WTC11 (cell line): ENCODE results near the gene RPL34. TPM values are rescaled to one million over a fixed set of nuclear protein-coding genes. Genes with fewer than 3 reads are reported as not detected.

Experiments used
- ATAC-seq: fragments of 200-7000 bp; cut with Tn5 transposase; 2 replicates; pipeline ENCODE4 v1.10.0; 2021; ENCODE audit warnings: mild to moderate bottlenecking, moderate library complexity
- Bru-seq: library from RNA; stranded (reverse); fragments of 400-500 nt; gene quantifications from one replicate; lab custom pipeline; 2021; lab: Mats Ljungman, UMichigan
- CTCF ChIA-PET: fragments of 300-600 bp; sonication (Branson Sonifier 250); formaldehyde crosslinking; loops from one replicate; lab custom pipeline; 2021; ENCODE audit warnings: antibody characterized with exemption; lab: Charles Lee
- POLR2A ChIA-PET: fragments of 350-600 bp; sonication (Branson Sonifier 250); formaldehyde crosslinking; loops from one replicate; lab custom pipeline; 2021; ENCODE audit warnings: antibody characterized with exemption; lab: Charles Lee
- DNase-seq: peaks from one replicate; pipeline ENCODE4 v3.0.0; 2021; ENCODE audit warnings: low spot score
- H3K27ac Mint-ChIP-seq: 2 replicates; pipeline ENCODE4 v1.8.0; 2021; ENCODE audit warnings: mixed read lengths
- H3K27me3 Mint-ChIP-seq: 2 replicates; pipeline ENCODE4 v1.8.0; 2021; ENCODE audit warnings: low read depth, mild to moderate bottlenecking, moderate library complexity, mixed read lengths
- H3K36me3 Mint-ChIP-seq: 2 replicates; pipeline ENCODE4 v1.8.0; 2021; ENCODE audit warnings: mixed read lengths
- H3K4me1 Mint-ChIP-seq: 2 replicates; pipeline ENCODE4 v1.8.0; 2022; ENCODE audit warnings: mixed read lengths
- H3K4me3 Mint-ChIP-seq: 2 replicates; pipeline ENCODE4 v1.8.0; 2021; ENCODE audit warnings: mild to moderate bottlenecking, moderate library complexity, mixed read lengths
- H3K9me3 Mint-ChIP-seq: 2 replicates; pipeline ENCODE4 v1.8.0; 2021; ENCODE audit warnings: mixed read lengths
- FOXJ3 ChIP-seq: sonication (generic); formaldehyde crosslinking; IDR thresholded peaks from 2 replicates; pipeline ENCODE4 v1.9.0; 2021; ENCODE audit warnings: missing genetic modification reagents, mild to moderate bottlenecking, borderline replicate concordance
- FOXP1 ChIP-seq: sonication (generic); formaldehyde crosslinking; IDR thresholded peaks from 2 replicates; pipeline ENCODE4 v1.8.0; 2022; ENCODE audit warnings: missing genetic modification reagents, mild to moderate bottlenecking, moderate library complexity, borderline replicate concordance
- JAZF1 ChIP-seq: fragments of 250-450 bp; sonication (Bioruptor Pico); IDR thresholded peaks from 2 replicates; pipeline ENCODE4 v1.9.0; 2021; ENCODE audit warnings: moderate library complexity, mild to moderate bottlenecking, inconsistent platforms
- JUN ChIP-seq: sonication (generic); formaldehyde crosslinking; IDR thresholded peaks from 2 replicates; pipeline ENCODE4 v1.8.0; 2023; ENCODE audit warnings: mild to moderate bottlenecking, missing genetic modification reagents
- NFATC4 ChIP-seq: fragments of 250-450 bp; sonication (Bioruptor Pico); IDR thresholded peaks from 2 replicates; pipeline ENCODE4 v1.9.0; 2021; ENCODE audit warnings: mild to moderate bottlenecking
- RORB ChIP-seq: fragments of 250-450 bp; sonication (Bioruptor Pico); IDR thresholded peaks from 2 replicates; pipeline ENCODE4 v1.9.0; 2021; ENCODE audit warnings: mild to moderate bottlenecking
- SMAD3 ChIP-seq: sonication (generic); formaldehyde crosslinking; IDR thresholded peaks from 2 replicates; pipeline ENCODE4 v1.8.0; 2022; ENCODE audit warnings: missing genetic modification reagents, mild to moderate bottlenecking, borderline replicate concordance
- SMAD4 ChIP-seq: sonication (generic); formaldehyde crosslinking; IDR thresholded peaks from 2 replicates; pipeline ENCODE4 v1.8.0; 2022; ENCODE audit warnings: mild to moderate bottlenecking, missing genetic modification reagents
- ZNF232 ChIP-seq: sonication (generic); formaldehyde crosslinking; IDR thresholded peaks from 2 replicates; pipeline ENCODE4 v1.8.0; 2022; ENCODE audit warnings: mild to moderate bottlenecking, missing genetic modification reagents
- long read RNA-seq, 3 experiments: library from RNA in 1 of 3; library from capped mRNA in 1 of 3; library from polyadenylated mRNA in 1 of 3; unstranded in 2 of 3; stranded (forward) in 1 of 3; transcript quantifications; one replicate each; pipeline ENCODE4 v2.0.0, GENCODE V29; 2021
- total RNA-seq: library from RNA; stranded (reverse); gene quantifications from 3 replicates; pipeline ENCODE4 v1.2.3, GENCODE V29; 2021
- TF ChIP-seq, protein P1 (sequence below): sonication (generic); formaldehyde crosslinking; IDR thresholded peaks from 2 replicates; pipeline ENCODE4 v1.8.1; 2023; ENCODE audit warnings: mild to moderate bottlenecking, missing genetic modification reagents, borderline replicate concordance
- TF ChIP-seq, protein P2 (sequence below): sonication (generic); formaldehyde crosslinking; IDR thresholded peaks from 2 replicates; pipeline ENCODE4 v1.8.0; 2022; ENCODE audit warnings: mild to moderate bottlenecking, missing genetic modification reagents
- TF ChIP-seq, protein P3 (sequence below): sonication (generic); formaldehyde crosslinking; IDR thresholded peaks from 2 replicates; pipeline ENCODE4 v1.8.1; 2023; ENCODE audit warnings: mild to moderate bottlenecking, moderate library complexity, missing genetic modification reagents
- TF ChIP-seq, protein P4 (sequence below): fragments of 250-450 bp; sonication (Bioruptor Pico); IDR thresholded peaks from 2 replicates; pipeline ENCODE4 v1.9.0; 2021; ENCODE audit warnings: mild to moderate bottlenecking
- TF ChIP-seq, protein P5 (sequence below): sonication (generic); formaldehyde crosslinking; IDR thresholded peaks from 2 replicates; pipeline ENCODE4 v1.8.0; 2022; ENCODE audit warnings: missing genetic modification reagents
- TF ChIP-seq, protein P6 (sequence below): fragments of 250-450 bp; sonication (Bioruptor Pico); IDR thresholded peaks from 2 replicates; pipeline ENCODE4 v1.9.0; 2021; ENCODE audit warnings: mild to moderate bottlenecking, borderline replicate concordance

Gene RPL34
- total RNA-seq, result 1,253 to 1,310 TPM (median 1,269 TPM) in 3 replicates
- Bru-seq, nascent RNA, result percentile 99 among the genes with signal in this experiment
- long read RNA-seq, experiment 1, transcript RPL34-206 (2 exons, 629 nt), result minor isoform, 8 of 968 reads
- long read RNA-seq, experiment 1, transcript RPL34-202 (5 exons, 441 nt), result major isoform, 669 of 968 reads
- long read RNA-seq, experiment 1, transcript RPL34-201 (5 exons, 529 nt), result minor isoform, 85 of 968 reads
- long read RNA-seq, experiment 1, partial matches to known transcripts, result 149 of 968 reads
- long read RNA-seq, experiment 1, other reads (novel, unspliced or antisense), result 54 of 968 reads
- long read RNA-seq, experiment 2, transcript RPL34-201 (5 exons, 529 nt), result major isoform, 132 of 1,812 reads
- long read RNA-seq, experiment 2, transcript RPL34-206 (2 exons, 629 nt), result minor isoform, 20 of 1,812 reads
- long read RNA-seq, experiment 2, transcript RPL34-202 (5 exons, 441 nt), result minor isoform, 100 of 1,812 reads
- long read RNA-seq, experiment 2, partial matches to known transcripts, result 1,531 of 1,812 reads
- long read RNA-seq, experiment 2, other reads (novel, unspliced or antisense), result 29 of 1,812 reads
- long read RNA-seq, experiment 3, transcript RPL34-203 (6 exons, 853 nt), result major isoform, 11 of 93 reads
- long read RNA-seq, experiment 3, partial matches to known transcripts, result 4 of 93 reads
- long read RNA-seq, experiment 3, other reads (novel, unspliced or antisense), result 76 of 93 reads

DNA sequence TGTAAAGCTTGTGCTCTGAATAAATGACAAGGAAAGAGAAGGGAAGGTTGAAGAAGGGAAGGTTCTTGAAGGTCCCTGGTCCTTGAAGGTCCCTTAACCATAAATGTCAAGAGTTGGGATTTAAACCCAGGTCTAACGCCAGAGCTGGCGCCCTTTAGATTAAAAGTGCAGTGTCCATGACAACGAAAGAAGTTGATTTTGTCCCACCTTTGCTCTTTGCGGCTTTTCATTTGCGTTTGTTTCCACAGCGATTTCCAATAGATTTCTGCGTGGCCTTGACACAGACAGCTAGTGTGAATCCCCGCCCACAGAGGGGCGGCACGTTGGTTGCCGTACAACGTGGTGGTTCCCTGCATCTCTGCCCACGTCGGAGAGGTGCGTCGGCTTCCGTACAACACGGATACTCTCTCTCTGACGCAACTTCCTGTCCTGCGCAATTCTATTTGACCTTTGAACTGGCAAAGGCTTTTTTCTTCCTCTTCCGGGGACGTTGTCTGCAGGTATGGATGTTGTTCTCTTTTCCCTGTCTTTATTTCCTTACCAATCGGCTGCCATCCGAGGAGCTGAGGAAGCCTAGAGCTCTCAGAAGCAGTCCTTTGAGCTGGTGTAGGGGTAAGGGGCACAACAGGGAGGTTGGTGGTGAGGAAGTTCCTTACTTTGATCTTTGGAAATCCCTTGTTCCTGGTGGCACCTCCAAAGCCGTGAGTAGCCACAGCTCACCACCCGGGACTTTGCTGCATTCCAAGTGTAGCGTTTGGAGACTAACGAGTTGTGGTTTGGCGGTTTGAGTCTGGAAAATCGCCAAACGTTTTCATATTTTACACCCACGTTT, at the start of gene RPL34:
Gene RPL34 (plus strand): TSS at position 476 of the 832 bp plus-strand sequence. CDS start 1,384 bp downstream, outside the sequence.
- DNase-seq (peak; percentile 86), ATAC-seq (peak; percentile 97)
- peak within 1 kb of the TSS; percentile 96 for H3K27ac Mint-ChIP-seq
- peaks cover 13% of the 10 kb centered on the region for H3K9me3 Mint-ChIP-seq
- peak within 1 kb of the TSS; percentile 99 for H3K4me3 Mint-ChIP-seq
- peaks cover 57% of the 10 kb centered on the region for H3K36me3 Mint-ChIP-seq
- ChIA-PET CTCF (interaction anchor here (1.0 to 1.2 kb wide), 2 partner anchors 30 to 48 kb away, joined by 3 to 5 read pairs; partner anchors contain the start of gene OSTC), POLR2A (interaction anchor here (1.0 kb wide), 1 partner anchor 9 kb away, joined by 3 read pairs; no protein-coding TSS in a partner anchor)
- peaks cover 28% of the 10 kb centered on the region for H3K4me1 Mint-ChIP-seq
- peaks cover 3% of the 10 kb centered on the region; the same call in 1 of the 2 replicates for H3K27me3 Mint-ChIP-seq
- TF ChIP-seq, protein P1, sequence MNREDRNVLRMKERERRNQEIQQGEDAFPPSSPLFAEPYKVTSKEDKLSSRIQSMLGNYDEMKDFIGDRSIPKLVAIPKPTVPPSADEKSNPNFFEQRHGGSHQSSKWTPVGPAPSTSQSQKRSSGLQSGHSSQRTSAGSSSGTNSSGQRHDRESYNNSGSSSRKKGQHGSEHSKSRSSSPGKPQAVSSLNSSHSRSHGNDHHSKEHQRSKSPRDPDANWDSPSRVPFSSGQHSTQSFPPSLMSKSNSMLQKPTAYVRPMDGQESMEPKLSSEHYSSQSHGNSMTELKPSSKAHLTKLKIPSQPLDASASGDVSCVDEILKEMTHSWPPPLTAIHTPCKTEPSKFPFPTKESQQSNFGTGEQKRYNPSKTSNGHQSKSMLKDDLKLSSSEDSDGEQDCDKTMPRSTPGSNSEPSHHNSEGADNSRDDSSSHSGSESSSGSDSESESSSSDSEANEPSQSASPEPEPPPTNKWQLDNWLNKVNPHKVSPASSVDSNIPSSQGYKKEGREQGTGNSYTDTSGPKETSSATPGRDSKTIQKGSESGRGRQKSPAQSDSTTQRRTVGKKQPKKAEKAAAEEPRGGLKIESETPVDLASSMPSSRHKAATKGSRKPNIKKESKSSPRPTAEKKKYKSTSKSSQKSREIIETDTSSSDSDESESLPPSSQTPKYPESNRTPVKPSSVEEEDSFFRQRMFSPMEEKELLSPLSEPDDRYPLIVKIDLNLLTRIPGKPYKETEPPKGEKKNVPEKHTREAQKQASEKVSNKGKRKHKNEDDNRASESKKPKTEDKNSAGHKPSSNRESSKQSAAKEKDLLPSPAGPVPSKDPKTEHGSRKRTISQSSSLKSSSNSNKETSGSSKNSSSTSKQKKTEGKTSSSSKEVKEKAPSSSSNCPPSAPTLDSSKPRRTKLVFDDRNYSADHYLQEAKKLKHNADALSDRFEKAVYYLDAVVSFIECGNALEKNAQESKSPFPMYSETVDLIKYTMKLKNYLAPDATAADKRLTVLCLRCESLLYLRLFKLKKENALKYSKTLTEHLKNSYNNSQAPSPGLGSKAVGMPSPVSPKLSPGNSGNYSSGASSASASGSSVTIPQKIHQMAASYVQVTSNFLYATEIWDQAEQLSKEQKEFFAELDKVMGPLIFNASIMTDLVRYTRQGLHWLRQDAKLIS, result no peak
- TF ChIP-seq RORB (CRISPR knock-in tag), result no peak
- TF ChIP-seq, protein P2, sequence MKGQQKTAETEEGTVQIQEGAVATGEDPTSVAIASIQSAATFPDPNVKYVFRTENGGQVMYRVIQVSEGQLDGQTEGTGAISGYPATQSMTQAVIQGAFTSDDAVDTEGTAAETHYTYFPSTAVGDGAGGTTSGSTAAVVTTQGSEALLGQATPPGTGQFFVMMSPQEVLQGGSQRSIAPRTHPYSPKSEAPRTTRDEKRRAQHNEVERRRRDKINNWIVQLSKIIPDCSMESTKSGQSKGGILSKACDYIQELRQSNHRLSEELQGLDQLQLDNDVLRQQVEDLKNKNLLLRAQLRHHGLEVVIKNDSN, result no peak
- TF ChIP-seq, protein P3, sequence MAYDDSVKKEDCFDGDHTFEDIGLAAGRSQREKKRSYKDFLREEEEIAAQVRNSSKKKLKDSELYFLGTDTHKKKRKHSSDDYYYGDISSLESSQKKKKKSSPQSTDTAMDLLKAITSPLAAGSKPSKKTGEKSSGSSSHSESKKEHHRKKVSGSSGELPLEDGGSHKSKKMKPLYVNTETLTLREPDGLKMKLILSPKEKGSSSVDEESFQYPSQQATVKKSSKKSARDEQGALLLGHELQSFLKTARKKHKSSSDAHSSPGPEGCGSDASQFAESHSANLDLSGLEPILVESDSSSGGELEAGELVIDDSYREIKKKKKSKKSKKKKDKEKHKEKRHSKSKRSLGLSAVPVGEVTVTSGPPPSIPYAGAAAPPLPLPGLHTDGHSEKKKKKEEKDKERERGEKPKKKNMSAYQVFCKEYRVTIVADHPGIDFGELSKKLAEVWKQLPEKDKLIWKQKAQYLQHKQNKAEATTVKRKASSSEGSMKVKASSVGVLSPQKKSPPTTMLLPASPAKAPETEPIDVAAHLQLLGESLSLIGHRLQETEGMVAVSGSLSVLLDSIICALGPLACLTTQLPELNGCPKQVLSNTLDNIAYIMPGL, result no peak
- TF ChIP-seq SMAD4 (CRISPR knock-in tag), result no peak
- TF ChIP-seq FOXP1 (CRISPR knock-in tag), result no peak
- no peak for TF ChIP-seq JUN (CRISPR knock-in tag)
- no peak for TF ChIP-seq JAZF1
- no peak for TF ChIP-seq NFATC4 (CRISPR knock-in tag)
- TF ChIP-seq, protein P4, sequence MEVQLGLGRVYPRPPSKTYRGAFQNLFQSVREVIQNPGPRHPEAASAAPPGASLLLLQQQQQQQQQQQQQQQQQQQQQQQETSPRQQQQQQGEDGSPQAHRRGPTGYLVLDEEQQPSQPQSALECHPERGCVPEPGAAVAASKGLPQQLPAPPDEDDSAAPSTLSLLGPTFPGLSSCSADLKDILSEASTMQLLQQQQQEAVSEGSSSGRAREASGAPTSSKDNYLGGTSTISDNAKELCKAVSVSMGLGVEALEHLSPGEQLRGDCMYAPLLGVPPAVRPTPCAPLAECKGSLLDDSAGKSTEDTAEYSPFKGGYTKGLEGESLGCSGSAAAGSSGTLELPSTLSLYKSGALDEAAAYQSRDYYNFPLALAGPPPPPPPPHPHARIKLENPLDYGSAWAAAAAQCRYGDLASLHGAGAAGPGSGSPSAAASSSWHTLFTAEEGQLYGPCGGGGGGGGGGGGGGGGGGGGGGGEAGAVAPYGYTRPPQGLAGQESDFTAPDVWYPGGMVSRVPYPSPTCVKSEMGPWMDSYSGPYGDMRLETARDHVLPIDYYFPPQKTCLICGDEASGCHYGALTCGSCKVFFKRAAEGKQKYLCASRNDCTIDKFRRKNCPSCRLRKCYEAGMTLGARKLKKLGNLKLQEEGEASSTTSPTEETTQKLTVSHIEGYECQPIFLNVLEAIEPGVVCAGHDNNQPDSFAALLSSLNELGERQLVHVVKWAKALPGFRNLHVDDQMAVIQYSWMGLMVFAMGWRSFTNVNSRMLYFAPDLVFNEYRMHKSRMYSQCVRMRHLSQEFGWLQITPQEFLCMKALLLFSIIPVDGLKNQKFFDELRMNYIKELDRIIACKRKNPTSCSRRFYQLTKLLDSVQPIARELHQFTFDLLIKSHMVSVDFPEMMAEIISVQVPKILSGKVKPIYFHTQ (CRISPR knock-in tag), result peak; percentile 62; the same call in 1 of the 2 replicates
- TF ChIP-seq, protein P5, sequence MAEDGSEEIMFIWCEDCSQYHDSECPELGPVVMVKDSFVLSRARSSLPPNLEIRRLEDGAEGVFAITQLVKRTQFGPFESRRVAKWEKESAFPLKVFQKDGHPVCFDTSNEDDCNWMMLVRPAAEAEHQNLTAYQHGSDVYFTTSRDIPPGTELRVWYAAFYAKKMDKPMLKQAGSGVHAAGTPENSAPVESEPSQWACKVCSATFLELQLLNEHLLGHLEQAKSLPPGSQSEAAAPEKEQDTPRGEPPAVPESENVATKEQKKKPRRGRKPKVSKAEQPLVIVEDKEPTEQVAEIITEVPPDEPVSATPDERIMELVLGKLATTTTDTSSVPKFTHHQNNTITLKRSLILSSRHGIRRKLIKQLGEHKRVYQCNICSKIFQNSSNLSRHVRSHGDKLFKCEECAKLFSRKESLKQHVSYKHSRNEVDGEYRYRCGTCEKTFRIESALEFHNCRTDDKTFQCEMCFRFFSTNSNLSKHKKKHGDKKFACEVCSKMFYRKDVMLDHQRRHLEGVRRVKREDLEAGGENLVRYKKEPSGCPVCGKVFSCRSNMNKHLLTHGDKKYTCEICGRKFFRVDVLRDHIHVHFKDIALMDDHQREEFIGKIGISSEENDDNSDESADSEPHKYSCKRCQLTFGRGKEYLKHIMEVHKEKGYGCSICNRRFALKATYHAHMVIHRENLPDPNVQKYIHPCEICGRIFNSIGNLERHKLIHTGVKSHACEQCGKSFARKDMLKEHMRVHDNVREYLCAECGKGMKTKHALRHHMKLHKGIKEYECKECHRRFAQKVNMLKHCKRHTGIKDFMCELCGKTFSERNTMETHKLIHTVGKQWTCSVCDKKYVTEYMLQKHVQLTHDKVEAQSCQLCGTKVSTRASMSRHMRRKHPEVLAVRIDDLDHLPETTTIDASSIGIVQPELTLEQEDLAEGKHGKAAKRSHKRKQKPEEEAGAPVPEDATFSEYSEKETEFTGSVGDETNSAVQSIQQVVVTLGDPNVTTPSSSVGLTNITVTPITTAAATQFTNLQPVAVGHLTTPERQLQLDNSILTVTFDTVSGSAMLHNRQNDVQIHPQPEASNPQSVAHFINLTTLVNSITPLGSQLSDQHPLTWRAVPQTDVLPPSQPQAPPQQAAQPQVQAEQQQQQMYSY (CRISPR knock-in tag), result no peak
- TF ChIP-seq, protein P6, sequence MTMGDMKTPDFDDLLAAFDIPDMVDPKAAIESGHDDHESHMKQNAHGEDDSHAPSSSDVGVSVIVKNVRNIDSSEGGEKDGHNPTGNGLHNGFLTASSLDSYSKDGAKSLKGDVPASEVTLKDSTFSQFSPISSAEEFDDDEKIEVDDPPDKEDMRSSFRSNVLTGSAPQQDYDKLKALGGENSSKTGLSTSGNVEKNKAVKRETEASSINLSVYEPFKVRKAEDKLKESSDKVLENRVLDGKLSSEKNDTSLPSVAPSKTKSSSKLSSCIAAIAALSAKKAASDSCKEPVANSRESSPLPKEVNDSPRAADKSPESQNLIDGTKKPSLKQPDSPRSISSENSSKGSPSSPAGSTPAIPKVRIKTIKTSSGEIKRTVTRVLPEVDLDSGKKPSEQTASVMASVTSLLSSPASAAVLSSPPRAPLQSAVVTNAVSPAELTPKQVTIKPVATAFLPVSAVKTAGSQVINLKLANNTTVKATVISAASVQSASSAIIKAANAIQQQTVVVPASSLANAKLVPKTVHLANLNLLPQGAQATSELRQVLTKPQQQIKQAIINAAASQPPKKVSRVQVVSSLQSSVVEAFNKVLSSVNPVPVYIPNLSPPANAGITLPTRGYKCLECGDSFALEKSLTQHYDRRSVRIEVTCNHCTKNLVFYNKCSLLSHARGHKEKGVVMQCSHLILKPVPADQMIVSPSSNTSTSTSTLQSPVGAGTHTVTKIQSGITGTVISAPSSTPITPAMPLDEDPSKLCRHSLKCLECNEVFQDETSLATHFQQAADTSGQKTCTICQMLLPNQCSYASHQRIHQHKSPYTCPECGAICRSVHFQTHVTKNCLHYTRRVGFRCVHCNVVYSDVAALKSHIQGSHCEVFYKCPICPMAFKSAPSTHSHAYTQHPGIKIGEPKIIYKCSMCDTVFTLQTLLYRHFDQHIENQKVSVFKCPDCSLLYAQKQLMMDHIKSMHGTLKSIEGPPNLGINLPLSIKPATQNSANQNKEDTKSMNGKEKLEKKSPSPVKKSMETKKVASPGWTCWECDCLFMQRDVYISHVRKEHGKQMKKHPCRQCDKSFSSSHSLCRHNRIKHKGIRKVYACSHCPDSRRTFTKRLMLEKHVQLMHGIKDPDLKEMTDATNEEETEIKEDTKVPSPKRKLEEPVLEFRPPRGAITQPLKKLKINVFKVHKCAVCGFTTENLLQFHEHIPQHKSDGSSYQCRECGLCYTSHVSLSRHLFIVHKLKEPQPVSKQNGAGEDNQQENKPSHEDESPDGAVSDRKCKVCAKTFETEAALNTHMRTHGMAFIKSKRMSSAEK (CRISPR knock-in tag), result no peak
- TF ChIP-seq SMAD3 (CRISPR knock-in tag), result peak; percentile 76; the same call in 1 of the 2 replicates
- no peak for TF ChIP-seq FOXJ3 (CRISPR knock-in tag)
- TF ChIP-seq ZNF232 (CRISPR knock-in tag), result 0 out of 2 replicates have a peak, but pooled peaks have one; percentile 76
